A673 (cell line): ENCODE results near the gene ZNG1A. TPM values are rescaled to one million over a fixed set of nuclear protein-coding genes. Genes with fewer than 3 reads are reported as not detected.
"Not testable (repeated sequence)": the region's sequence is repeated elsewhere in the genome, so short reads cannot be mapped to it uniquely, and the experiment has no call there.

Experiments used
- BruUV-seq: library from RNA; stranded (reverse); fragments of 400-500 nt; replicated peaks from 2 replicates; lab custom pipeline; 2021; lab: Mats Ljungman, UMichigan
- CTCF ChIA-PET: fragments of 300-600 bp; sonication (Branson Sonifier 250); formaldehyde crosslinking; loops from one replicate; lab custom pipeline; 2022; ENCODE audit warnings: antibody characterized with exemption; lab: Charles Lee
- POLR2A ChIA-PET: fragments of 300-600 bp; sonication (Branson Sonifier 250); formaldehyde crosslinking; loops from one replicate; lab custom pipeline; 2022; ENCODE audit warnings: antibody characterized with exemption; ENCODE audit not compliant: low non-redundant PET; lab: Charles Lee
- DNase-seq: peaks from one replicate; pipeline ENCODE4 v3.0.0-alpha.2; 2015; ENCODE audit warnings: low spot score
- H3K27ac ChIP-seq: fragments of 200-600 bp; sonication (generic); 2 replicates; pipeline ENCODE4 v1.5.1; 2016; ENCODE audit warnings: mixed run types, low read depth, mild to moderate bottlenecking, mixed read lengths, antibody characterized with exemption, low read length; ENCODE audit not compliant: poor library complexity, severe bottlenecking
- H3K27me3 ChIP-seq: fragments of 200-600 bp; sonication (generic); replicated peaks from 2 replicates; pipeline ENCODE4 v1.6.1; 2017; ENCODE audit warnings: mixed run types, low read depth, mild to moderate bottlenecking, mixed read lengths, antibody characterized with exemption, low read length; ENCODE audit not compliant: insufficient read depth, poor library complexity
- H3K36me3 ChIP-seq: fragments of 200-600 bp; sonication (generic); 2 replicates; pipeline ENCODE4 v1.6.1; 2016; ENCODE audit warnings: mixed run types, mild to moderate bottlenecking, mixed read lengths, antibody characterized with exemption, low read length; ENCODE audit not compliant: insufficient read depth, poor library complexity, severe bottlenecking
- H3K4me1 ChIP-seq: fragments of 200-600 bp; sonication (generic); 2 replicates; pipeline ENCODE4 v1.6.1; 2017; ENCODE audit warnings: mixed run types, mild to moderate bottlenecking, mixed read lengths, antibody characterized with exemption, low read length; ENCODE audit not compliant: insufficient read depth, poor library complexity, severe bottlenecking
- H3K4me3 ChIP-seq: fragments of 200-600 bp; sonication (generic); 2 replicates; pipeline ENCODE4 v1.5.1; 2016; ENCODE audit warnings: low read depth, mixed run types, mild to moderate bottlenecking, mixed read lengths, low read length; ENCODE audit not compliant: poor library complexity, severe bottlenecking
- H3K9me3 ChIP-seq: fragments of 200-600 bp; sonication (generic); 2 replicates; pipeline ENCODE4 v1.6.1; 2016; ENCODE audit warnings: mixed run types, low read depth, mild to moderate bottlenecking, mixed read lengths, antibody characterized with exemption, low read length; ENCODE audit not compliant: poor library complexity, severe bottlenecking
- intact Hi-C: fragments of 100-400 bp; cut with micrococcal nuclease; formaldehyde crosslinking; loops from one replicate; pipeline ENCODE4 v1.10.0; 2022; ENCODE audit not compliant: unreplicated experiment
- total RNA-seq: library from RNA; stranded (reverse); gene quantifications from 2 replicates; pipeline ENCODE4 v1.2.3, GENCODE V29; 2021

Gene ZNG1A
- total RNA-seq, 1 experiment from 2014 or later, result 50.7 TPM

GRCh38 chr9:105991-106390 lies 72.9 kb downstream of the ZNG1A start:
- H3K36me3 ChIP-seq, DNase-seq, CTCF ChIA-PET, intact Hi-C loops, POLR2A ChIA-PET, BruUV-seq, H3K4me3 ChIP-seq, H3K4me1 ChIP-seq, H3K9me3 ChIP-seq, H3K27ac ChIP-seq: not testable (repeated sequence)
- peaks cover 12% of the 10 kb centered on the region for H3K27me3 ChIP-seq

- BruUV-seq, H3K36me3 ChIP-seq, intact Hi-C loops: not testable (repeated sequence)
Observed at GRCh38 chr9:100430-100829, 78.4 kb downstream of the ZNG1A start.

GRCh38 chr9:99867-100266 lies 79.0 kb downstream of the ZNG1A start:
- CTCF ChIA-PET, BruUV-seq, DNase-seq, H3K4me1 ChIP-seq, intact Hi-C loops, POLR2A ChIA-PET, H3K27ac ChIP-seq, H3K36me3 ChIP-seq, H3K27me3 ChIP-seq, H3K9me3 ChIP-seq, H3K4me3 ChIP-seq: not testable (repeated sequence)

More at GRCh38 chr9:100430-100829, 78.4 kb downstream of the ZNG1A start:
- H3K4me3 ChIP-seq, CTCF ChIA-PET, H3K9me3 ChIP-seq, DNase-seq, POLR2A ChIA-PET, H3K27ac ChIP-seq, H3K4me1 ChIP-seq, H3K27me3 ChIP-seq: not testable (repeated sequence)

- BruUV-seq, H3K27ac ChIP-seq, H3K36me3 ChIP-seq, POLR2A ChIA-PET, DNase-seq, H3K27me3 ChIP-seq, H3K4me3 ChIP-seq, intact Hi-C loops, H3K9me3 ChIP-seq, H3K4me1 ChIP-seq, CTCF ChIA-PET: not testable (repeated sequence)
Observed at GRCh38 chr9:98775-99174, 80.1 kb downstream of the ZNG1A start.

GRCh38 chr9:94992-95391 lies 83.9 kb downstream of the ZNG1A start:
- POLR2A ChIA-PET, BruUV-seq, DNase-seq, intact Hi-C loops, CTCF ChIA-PET, H3K4me1 ChIP-seq, H3K27me3 ChIP-seq, H3K36me3 ChIP-seq, H3K4me3 ChIP-seq, H3K27ac ChIP-seq, H3K9me3 ChIP-seq: not testable (repeated sequence)

- H3K27ac ChIP-seq, POLR2A ChIA-PET, H3K4me1 ChIP-seq, H3K9me3 ChIP-seq, CTCF ChIA-PET, intact Hi-C loops, H3K27me3 ChIP-seq, H3K4me3 ChIP-seq, H3K36me3 ChIP-seq, BruUV-seq, DNase-seq: not testable (repeated sequence)
Observed at GRCh38 chr9:94323-94722, 84.5 kb downstream of the ZNG1A start.

GRCh38 chr9:93909-94308 lies 84.9 kb downstream of the ZNG1A start:
- DNase-seq, BruUV-seq, H3K4me3 ChIP-seq, CTCF ChIA-PET, H3K9me3 ChIP-seq, POLR2A ChIA-PET, intact Hi-C loops, H3K27me3 ChIP-seq, H3K4me1 ChIP-seq, H3K27ac ChIP-seq, H3K36me3 ChIP-seq: not testable (repeated sequence)

GRCh38 chr9:90851-91250 lies 88.0 kb downstream of the ZNG1A start:
- intact Hi-C loops, BruUV-seq, CTCF ChIA-PET: not testable (repeated sequence)

More at GRCh38 chr9:90851-91250, 88.0 kb downstream of the ZNG1A start:
- H3K27me3 ChIP-seq, H3K9me3 ChIP-seq, H3K4me1 ChIP-seq, H3K4me3 ChIP-seq, H3K27ac ChIP-seq, H3K36me3 ChIP-seq, DNase-seq, POLR2A ChIA-PET: not testable (repeated sequence)
